GM04503 (cell line): Measurements from ENCODE around the gene CSH1.
"Not testable (repeated sequence)": the region's sequence is repeated elsewhere in the genome, so short reads cannot be mapped to it uniquely, and the experiment has no call there.

ENCODE experiments used
- DNase-seq: peaks from one replicate; pipeline ENCODE4 v3.0.0-alpha.2; 2012; ENCODE audit warnings: low read depth

Gene CSH1

GRCh38 chr17:63896524-63897354 is at the start of gene CSH1:
Gene CSH1, minus strand, starts transcription at chr17:63896574. Its CDS starts 63 bp downstream, at chr17:63896511.
- not testable (repeated sequence) for DNase-seq

DNA sequence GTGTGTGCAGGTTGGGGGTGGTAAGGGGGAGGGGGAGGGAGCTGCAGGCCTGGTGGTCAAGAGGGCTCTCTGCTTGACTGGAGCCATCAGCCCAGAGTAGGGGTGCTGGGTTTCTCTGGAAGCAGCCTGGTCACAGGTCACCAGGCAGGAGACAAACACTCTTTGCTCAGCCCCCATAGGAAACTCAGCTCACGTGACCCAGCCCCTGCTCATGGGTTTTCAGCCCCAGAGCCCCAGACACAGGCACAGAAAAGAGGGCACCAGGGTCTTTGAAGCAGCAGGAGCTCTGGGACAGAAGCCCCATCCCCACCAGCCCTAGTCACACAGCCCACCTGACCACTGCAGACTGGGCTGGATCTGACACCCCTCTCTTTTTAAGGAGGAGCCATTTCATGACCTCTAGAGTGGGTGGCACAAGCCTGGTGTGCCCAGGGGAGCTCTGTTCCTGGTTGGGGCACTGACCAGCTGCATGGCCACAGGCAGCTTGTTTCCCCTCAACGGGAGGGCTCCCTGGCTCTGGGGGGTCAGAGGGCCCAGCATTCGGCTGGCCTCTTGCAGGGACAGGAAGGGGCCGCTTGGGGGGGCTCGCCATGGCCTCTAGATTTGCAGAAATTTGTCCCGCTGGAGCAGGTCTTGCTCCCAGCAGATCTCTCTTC is 49.5 kb upstream of the CSH1 start:
- DNase-seq = no peak

- no peak for DNase-seq
Measured at GRCh38 chr17:63944736-63945499, 48.5 kb upstream of the CSH1 start.

DNA sequence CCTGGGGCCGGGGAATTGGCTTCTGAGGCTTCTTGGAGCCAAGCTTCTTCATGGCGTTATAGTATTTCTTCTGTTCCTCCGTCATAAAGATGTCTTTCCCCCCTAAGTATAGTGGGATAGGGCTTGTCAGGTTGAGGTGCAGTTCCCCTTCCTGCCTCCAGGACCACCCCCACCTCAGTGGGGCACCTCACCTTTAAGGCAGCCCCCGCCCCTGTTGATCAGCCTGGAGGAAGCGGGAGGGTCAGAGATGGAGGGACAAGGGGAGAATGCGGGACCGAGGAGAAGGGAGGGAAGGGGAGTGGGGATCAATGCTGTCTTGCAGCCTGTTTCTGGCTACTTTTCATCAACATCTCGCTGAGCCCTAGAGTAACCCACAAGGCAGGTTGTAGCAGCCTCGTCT is 47.4 kb upstream of the CSH1 start:
- no peak for DNase-seq

DNA sequence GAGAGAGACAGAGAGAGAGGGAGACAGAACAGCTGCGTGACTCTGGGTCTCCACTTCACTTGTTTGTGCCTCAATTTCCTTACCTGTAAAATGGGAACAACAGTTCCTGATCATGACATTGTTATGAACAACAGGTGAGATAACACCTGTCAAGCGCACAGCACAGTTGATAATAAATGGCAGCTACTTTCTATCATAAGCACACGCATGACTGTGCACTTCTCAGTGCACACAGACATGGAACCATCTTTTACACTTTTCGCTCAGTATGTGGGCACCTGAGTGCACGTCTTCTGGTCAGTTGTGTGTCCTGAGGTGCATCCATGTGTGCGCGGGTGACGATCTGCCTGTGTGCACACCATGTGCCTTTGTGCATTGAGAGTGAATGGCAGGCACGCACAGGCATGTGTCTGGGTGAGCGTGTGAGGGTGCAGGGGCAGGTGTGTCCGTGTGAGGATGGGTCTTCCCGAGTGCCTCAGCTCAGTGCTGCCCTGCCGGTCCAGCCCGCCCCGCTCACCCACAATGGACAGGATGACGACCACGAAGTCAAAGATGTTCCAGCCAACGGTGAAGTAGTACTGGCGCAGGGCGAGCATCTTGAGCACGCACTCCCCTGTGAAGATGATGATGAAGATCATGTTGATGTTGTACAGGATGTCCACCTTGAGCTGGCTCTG is 46.1 kb upstream of the CSH1 start:
- DNase-seq = no peak

- DNase-seq = no peak
Measured at GRCh38 chr17:63941751-63942150, 45.4 kb upstream of the CSH1 start.

DNA sequence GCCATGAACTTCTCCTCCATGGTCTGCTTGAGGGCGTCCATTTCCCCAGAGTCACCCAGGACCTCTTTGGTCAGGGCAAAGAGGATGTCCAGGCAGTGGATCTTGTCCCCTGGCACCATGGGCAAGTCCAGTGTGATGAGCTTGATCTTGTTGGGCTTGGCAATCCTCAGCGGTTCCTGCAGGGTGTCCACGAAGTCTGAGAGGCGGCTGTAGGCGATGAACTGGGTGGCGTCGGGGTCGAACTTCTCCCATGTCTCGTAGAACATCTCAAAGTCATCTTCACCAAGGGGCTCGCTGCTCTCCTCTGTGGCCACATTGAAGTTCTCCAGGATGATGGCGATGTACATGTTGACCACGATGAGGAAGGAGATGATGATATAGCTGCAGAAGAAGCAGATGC is 44.8 kb upstream of the CSH1 start:
- no peak for DNase-seq

- DNase-seq = no peak
Measured at GRCh38 chr17:63940584-63940983, 44.2 kb upstream of the CSH1 start.

GRCh38 chr17:63939884-63940283 is 43.5 kb upstream of the CSH1 start:
- no peak for DNase-seq

DNA sequence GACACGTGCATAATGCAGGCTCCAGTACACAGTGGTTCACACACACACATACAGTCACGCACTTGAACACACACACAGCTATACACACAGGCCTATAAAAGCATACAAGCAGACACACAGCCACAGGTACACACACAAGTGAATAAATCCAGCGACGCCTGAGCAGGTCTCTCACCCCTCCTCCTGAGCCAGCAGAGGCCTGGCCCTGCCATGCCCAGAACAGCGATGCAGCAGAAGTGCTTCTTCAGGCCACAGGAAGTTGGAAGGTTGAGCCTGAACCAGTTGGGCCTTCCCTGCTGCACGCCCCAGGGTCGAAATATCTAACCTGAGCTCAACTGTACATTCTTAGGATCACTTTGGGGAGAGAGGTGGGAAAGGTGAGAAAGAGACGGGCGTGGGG is 43.0 kb upstream of the CSH1 start:
- DNase-seq = no peak

DNA sequence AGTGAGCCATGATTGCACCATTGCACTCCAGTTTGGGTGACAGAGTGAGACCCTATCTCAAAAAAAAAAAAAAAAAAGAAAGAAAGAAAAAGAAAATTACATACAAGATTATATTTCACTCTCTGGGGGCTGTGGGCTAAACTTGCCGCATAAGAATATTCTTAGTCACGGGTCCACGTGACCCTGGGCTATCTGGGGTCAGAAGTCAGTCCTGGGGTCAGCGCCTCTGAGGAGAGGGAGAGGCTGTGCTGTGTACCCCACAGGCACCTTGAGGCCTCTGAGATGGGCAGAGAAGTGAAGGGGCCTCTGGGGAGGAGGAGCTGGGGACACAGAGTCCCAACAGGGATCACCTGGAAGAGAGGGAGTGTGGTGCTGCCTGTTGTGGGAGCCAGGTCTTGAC is 41.5 kb upstream of the CSH1 start:
- no peak for DNase-seq

GRCh38 chr17:63937319-63937718 is 40.9 kb upstream of the CSH1 start:
- DNase-seq = no peak

- no peak for DNase-seq
Measured at GRCh38 chr17:63934183-63935112, 38.1 kb upstream of the CSH1 start.

DNA sequence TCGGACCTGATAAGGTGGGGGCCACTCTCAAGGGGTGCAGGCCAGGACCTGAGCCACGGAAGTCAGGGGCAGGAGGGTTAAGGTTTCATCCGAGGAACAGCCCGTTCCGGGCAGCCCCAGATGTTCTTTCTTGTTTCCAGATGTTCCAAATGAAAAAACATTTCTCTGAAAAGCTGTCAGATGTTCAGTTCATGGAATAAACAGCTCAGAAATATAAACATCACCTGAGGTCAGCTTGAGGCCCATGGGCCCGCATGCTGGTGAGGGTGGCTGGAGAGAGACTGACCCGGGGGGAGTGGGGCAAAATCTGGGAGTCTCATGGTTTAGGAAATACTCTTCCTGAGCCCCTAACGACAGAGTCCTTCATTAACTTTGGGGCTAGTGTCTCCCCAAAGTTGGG is 37.2 kb upstream of the CSH1 start:
- no peak for DNase-seq

GRCh38 chr17:63932721-63933120 is 36.3 kb upstream of the CSH1 start:
- DNase-seq = no peak

DNA sequence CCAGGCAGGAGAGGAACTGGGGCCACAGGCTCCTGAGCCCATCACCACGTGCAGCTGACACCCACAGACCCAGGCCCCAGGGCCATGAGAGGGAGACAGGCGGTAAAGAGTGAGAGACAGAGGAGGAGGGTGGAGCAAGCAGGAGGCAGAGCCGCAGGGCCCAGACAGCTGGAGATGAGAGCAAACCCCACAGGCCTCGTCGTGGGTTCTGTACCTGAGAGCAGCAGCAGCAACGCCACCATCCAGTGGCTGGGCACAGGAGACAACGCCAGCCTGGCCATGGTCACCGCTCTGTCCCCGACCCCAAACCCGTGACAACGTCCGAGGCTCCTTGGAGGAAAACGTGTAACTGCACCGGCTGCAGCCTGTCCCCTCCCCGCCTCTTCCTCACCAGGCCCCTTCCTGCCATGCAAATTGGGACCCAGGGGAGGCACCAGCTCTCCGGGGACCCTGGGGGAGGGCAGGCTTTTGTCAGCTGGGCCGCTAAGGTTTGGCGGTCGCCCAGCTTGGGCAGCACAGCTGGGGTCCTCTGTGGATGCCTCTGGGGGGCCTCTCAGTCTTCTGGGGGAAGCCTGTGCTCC is 35.7 kb upstream of the CSH1 start, which contains the start of gene CD79B:
CD79B (minus strand) TSS at position 351 of the 581 bp plus-strand sequence; CDS start at position 281, 70 bp downstream.
- no peak for DNase-seq

DNA sequence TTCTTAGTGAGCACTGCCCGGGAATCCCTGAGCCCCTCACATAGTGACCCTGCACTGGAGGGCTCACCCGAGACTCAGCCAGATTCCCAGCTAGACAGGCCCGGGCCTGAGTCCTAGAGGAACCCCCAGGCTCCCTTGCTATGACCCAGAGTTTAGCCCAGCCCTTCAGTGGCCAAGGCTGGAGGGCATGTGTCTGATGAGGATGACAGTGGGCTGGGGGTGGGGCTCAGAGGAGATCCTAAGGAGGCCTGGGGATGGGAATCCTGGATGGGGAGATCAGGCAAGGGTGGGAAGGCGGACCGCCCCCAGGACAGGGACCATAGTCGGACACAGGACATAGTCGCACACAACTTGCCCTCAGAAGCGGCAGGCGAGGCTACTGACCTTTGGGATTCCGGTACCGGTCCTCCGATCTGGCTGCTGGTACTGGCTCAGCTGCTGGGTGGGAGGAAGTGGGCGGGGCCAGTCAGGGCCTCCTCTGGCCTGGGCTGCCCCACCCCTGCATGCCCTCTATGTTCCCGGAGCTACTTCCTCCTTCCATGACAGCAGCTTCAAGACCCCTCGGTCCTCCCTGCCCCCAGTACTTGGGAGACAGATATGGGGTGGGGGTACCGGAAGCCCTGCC is 34.7 kb upstream of the CSH1 start:
- no peak for DNase-seq

DNA sequence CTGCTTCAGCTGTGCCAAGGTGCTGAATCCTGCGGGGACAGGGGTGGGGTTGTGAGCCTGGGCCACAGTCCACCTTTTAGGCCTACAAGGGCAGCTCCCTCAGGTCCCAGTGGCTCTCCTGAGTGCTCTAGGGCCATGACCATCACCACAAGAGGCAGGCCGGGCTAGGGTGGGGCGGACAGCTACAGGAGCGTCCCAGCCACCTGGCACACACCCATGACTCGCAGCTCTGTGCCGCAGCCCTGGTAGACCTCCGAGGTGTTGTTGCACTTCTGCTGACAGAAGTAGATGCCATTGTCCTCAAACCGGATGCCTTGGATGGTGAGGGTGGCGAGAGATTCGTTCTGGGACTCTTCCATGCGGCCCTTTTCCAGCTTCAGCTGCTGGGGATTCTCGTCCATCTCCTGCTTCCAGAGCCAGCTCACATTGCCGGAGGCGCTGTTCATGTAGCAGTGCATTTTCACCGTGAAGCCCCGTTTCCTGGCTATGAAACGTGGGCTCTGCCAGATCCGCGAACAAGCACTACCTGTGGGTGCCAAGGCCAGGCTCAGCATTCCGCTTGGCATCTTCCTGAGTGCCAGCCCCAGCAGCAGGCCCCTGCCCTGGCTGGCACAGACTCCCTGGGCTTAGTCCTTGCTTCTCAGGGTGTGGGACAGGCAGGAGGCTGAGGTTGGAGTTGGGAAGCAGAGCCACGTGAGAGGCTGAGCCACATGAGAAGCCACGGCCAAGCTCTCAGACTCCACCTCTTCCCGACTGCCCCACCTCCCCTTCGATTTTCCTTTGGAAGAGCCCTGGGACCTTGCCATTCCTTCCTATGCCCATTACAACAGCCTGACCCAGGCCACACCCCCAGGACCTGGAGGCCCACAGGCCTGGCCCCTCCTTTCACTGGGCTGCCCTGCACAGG is 33.7 kb upstream of the CSH1 start:
- DNase-seq = no peak
